ENCODE measurements around the gene TMEM259. TPM values are rescaled to one million over a fixed set of nuclear protein-coding genes. Genes with fewer than 3 reads are reported as not detected.

The TMEM259 gene
- total RNA-seq, 1 donor from 2014 or later, result 182 TPM

DNA sequence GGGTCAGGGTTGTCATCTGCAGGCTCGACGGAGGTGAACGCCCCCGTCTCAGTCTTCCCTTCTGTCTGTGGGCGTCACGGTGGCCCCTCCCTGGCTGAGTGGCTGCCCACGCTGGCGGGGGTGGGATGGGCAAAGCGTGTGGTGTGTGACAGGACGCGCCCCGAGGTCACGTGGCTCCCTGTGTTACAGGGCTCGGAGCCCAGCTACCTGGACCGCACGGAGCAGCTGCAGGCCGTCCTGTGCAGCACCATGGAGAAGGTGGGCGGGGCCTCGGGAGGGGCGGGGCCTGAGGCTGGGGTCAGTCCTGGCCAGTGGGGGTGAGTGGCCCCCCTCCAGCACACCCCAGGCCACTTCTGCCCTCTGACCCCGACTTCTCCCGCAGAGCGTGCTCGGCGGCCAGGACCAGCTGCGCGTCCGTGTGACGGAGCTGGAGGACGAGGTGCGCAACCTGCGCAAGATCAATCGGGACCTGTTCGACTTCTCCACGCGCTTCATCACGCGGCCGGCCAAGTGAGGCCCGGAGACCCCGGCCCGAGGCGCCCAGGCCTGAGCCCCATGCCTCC lies 27.0 kb downstream of the TMEM259 start:
- TF ChIP-seq, protein P1, sequence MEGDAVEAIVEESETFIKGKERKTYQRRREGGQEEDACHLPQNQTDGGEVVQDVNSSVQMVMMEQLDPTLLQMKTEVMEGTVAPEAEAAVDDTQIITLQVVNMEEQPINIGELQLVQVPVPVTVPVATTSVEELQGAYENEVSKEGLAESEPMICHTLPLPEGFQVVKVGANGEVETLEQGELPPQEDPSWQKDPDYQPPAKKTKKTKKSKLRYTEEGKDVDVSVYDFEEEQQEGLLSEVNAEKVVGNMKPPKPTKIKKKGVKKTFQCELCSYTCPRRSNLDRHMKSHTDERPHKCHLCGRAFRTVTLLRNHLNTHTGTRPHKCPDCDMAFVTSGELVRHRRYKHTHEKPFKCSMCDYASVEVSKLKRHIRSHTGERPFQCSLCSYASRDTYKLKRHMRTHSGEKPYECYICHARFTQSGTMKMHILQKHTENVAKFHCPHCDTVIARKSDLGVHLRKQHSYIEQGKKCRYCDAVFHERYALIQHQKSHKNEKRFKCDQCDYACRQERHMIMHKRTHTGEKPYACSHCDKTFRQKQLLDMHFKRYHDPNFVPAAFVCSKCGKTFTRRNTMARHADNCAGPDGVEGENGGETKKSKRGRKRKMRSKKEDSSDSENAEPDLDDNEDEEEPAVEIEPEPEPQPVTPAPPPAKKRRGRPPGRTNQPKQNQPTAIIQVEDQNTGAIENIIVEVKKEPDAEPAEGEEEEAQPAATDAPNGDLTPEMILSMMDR (IDR thresholded peaks at IDR 0.05; ENCODE audit: unreplicated experiment), result no peak
- Mint-ChIP-seq H3K4me1 (ENCODE audit: unreplicated experiment) (peaks cover 1% of the 10 kb centered on the region), H3K4me3 (ENCODE audit: unreplicated experiment) (no peak overlapping the region), H3K27me3 (ENCODE audit: unreplicated experiment) (peaks cover 15% of the 10 kb centered on the region), H3K9me3 (ENCODE audit: unreplicated experiment) (no peaks in the 10 kb centered on the region), H3K27ac (ENCODE audit: unreplicated experiment) (no peak overlapping the region), H3K36me3 (ENCODE audit: low read depth, unreplicated experiment) (peaks cover 1% of the 10 kb centered on the region)
- no peak for DNase-seq (ENCODE audit: low spot score)

DNA sequence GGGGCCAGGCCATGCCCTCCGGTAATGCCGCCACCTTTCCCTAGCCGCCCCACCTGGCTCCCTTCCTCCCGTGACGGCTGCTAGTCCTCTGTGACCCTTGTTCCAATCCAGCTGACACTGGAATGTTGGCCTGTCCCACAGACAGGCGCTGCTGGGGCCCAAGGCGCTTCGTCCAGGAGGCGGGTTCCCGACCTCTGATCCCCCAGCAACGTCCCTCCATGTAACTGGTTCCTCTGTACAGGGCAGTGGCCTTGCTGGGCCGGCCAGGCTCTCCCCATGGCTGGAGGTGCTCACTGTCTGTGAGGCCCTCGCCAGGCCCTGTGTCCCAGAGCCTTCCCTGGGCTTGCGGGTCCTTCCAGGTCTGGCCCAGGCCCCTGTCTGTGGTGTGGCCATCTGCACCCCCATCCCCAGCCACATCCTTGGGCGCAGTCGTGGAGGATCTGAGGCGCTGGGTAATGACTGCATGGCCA lies 27.5 kb downstream of the TMEM259 start:
- no peak overlapping the region for H3K27ac Mint-ChIP-seq (ENCODE audit: unreplicated experiment)
- peaks cover 4% of the 10 kb centered on the region for H3K4me1 Mint-ChIP-seq (ENCODE audit: unreplicated experiment)
- DNase-seq (ENCODE audit: low spot score), result no peak
- no peak overlapping the region for H3K4me3 Mint-ChIP-seq (ENCODE audit: unreplicated experiment)
- TF ChIP-seq, protein P1 (IDR thresholded peaks at IDR 0.05; ENCODE audit: unreplicated experiment), result no peak
- peaks cover 5% of the 10 kb centered on the region for H3K36me3 Mint-ChIP-seq (ENCODE audit: low read depth, unreplicated experiment)
- H3K9me3 Mint-ChIP-seq (ENCODE audit: unreplicated experiment), result no peaks in the 10 kb centered on the region
- H3K27me3 Mint-ChIP-seq (ENCODE audit: unreplicated experiment), result peaks cover 12% of the 10 kb centered on the region

DNA sequence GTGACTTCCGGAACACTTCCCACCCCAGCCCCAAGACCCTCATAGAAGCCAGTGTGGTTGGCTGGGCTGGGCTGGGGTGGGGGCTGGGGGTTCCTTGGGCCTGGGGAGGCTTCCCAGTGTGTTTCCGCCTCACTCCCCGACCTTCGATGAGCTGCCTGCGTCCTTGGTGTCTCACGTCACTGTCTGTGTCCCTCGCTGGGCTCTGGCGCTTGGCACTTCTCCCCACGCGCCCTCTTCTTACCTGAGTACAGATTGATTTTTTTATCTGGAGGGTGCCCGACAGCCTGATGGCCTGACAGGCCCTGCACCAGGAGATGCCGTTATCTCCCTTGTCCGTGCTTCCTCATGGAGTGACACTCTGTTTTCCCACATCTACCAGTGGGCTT lies 28.3 kb downstream of the TMEM259 start:
- peaks cover 5% of the 10 kb centered on the region for H3K36me3 Mint-ChIP-seq (ENCODE audit: low read depth, unreplicated experiment)
- TF ChIP-seq, protein P1 (IDR thresholded peaks at IDR 0.05; ENCODE audit: unreplicated experiment), result no peak
- no peak overlapping the region for H3K4me3 Mint-ChIP-seq (ENCODE audit: unreplicated experiment)
- DNase-seq (ENCODE audit: low spot score), result no peak
- no peaks in the 10 kb centered on the region for H3K9me3 Mint-ChIP-seq (ENCODE audit: unreplicated experiment)
- H3K27me3 Mint-ChIP-seq (ENCODE audit: unreplicated experiment), result peaks cover 6% of the 10 kb centered on the region
- H3K27ac Mint-ChIP-seq (ENCODE audit: unreplicated experiment), result peak overlapping the region; percentile 30
- peaks cover 4% of the 10 kb centered on the region for H3K4me1 Mint-ChIP-seq (ENCODE audit: unreplicated experiment)

DNA sequence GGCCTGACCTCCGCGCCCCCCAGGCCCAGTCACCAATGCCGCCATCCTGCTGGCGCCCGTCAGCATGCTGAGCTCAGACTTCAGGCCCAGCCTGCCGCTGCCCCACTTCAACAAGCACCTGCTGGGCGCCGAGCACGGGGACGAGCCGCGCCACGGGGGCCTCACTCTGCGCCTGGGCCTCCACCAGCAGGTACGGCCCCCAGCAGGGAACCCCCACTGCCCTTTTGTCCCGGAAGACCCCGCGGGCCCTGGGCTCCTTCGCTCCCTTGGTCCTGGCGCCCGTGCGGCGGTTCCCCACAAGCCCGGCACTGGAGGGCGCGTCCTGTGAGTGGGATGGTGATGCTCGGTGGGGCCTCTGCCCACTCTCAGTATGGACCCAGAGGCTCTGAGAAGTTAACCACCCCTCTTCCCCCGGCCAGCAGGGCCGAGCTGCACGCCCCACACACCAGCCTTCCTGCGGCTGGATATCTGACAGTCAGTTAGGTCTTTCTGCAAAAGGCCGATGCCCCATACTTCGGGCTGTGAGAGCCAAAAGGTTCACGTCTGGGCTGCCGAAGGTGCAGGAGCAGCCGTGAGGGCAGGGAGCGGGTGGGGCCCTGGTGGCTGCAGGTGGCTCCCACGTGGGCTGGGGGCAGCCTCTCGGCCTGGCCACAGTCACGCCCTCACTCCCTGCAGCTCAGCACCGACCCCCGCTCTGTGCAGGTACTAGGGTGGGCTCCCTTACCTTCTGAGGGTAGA lies 28.8 kb downstream of the TMEM259 start:
- peaks cover 4% of the 10 kb centered on the region for H3K4me1 Mint-ChIP-seq (ENCODE audit: unreplicated experiment)
- DNase-seq (ENCODE audit: low spot score), result no peak
- H3K27me3 Mint-ChIP-seq (ENCODE audit: unreplicated experiment), result peaks cover 4% of the 10 kb centered on the region
- no peak overlapping the region for H3K4me3 Mint-ChIP-seq (ENCODE audit: unreplicated experiment)
- no peaks in the 10 kb centered on the region for H3K9me3 Mint-ChIP-seq (ENCODE audit: unreplicated experiment)
- H3K36me3 Mint-ChIP-seq (ENCODE audit: low read depth, unreplicated experiment), result peaks cover 5% of the 10 kb centered on the region
- no peak overlapping the region for H3K27ac Mint-ChIP-seq (ENCODE audit: unreplicated experiment)
- TF ChIP-seq, protein P1 (IDR thresholded peaks at IDR 0.05; ENCODE audit: unreplicated experiment), result no peak

Data from endothelial cell (in vitro differentiated cells).